Mucosa of descending colon (tissue), 3 donors: ENCODE measurements around the gene GJC1. TPM values are rescaled to one million over a fixed set of nuclear protein-coding genes. Genes with fewer than 3 reads are reported as not detected.

Experiments used
- ATAC-seq: fragments of 200-7000 bp; cut with Tn5 transposase; one replicate; pipeline ENCODE4 v1.9.1; 2020; ENCODE audit warnings: mild to moderate bottlenecking, moderate library complexity
- DNase-seq, 3 donors: peaks; one replicate each; pipeline ENCODE4 v3.0.0-alpha.2; 2020
- H3K36me3 ChIP-seq: fragments of 200-600 bp; one replicate; pipeline ENCODE4 v1.8.0; 2021; ENCODE audit warnings: low read depth, mild to moderate bottlenecking
- H3K4me1 ChIP-seq: fragments of 200-600 bp; one replicate; pipeline ENCODE4 v1.8.0; 2021; ENCODE audit warnings: low read depth, mild to moderate bottlenecking
- H3K4me3 ChIP-seq: fragments of 200-600 bp; one replicate; pipeline ENCODE4 v1.8.0; 2021; ENCODE audit warnings: mild to moderate bottlenecking
- H3K9me3 ChIP-seq: fragments of 200-600 bp; one replicate; pipeline ENCODE4 v1.8.0; 2021; ENCODE audit warnings: mild to moderate bottlenecking
- CTCF ChIP-seq: fragments of 200-600 bp; IDR thresholded peaks from one replicate; pipeline ENCODE4 v1.8.0; 2022; ENCODE audit warnings: antibody characterized with exemption, mild to moderate bottlenecking
- intact Hi-C, 2 donors: fragments of 100-400 bp; cut with DNase I in 1 of 2; cut with micrococcal nuclease in 1 of 2; formaldehyde crosslinking; loops; one replicate each; pipeline versions ENCODE4 v1.11.0 to v1.11.1; 2022; cut with DNase I, micrococcal nuclease
- total RNA-seq, 3 donors: library from RNA; stranded (reverse); fragmentation: NEBNext Ultra II Directional in 2 of 3; extraction: Animal tissue kit (Norgen Biotek cat#: 25700) in 2 of 3; gene quantifications; one replicate each; pipeline versions ENCODE4 v1.2.1 to v1.2.4, GENCODE V29; 2021 to 2023
- donor health status: DM: no; HTN: no; CAD: no; lungs with moderate emphysema.
- donor health status: DM: no; HTN: no; CAD: no.
- donor health status: DM: no; HTN: yes; CAD: no.

GJC1 gene
- total RNA-seq, 3 donors from 2014 or later: 2.2 to 140 (median 5.7) TPM

GRCh38 chr17:44807817-44808155 is 22.3 kb downstream of the GJC1 start:
- no peak overlapping the region for H3K4me3 ChIP-seq
- no peak for ATAC-seq
- no peaks in the 10 kb centered on the region for H3K9me3 ChIP-seq
- H3K36me3 ChIP-seq: no peaks in the 10 kb centered on the region
- intact Hi-C loops: no loop called here
- no peaks in the 10 kb centered on the region for H3K4me1 ChIP-seq
- TF ChIP-seq CTCF: no peak
- DNase-seq: no peak

GRCh38 chr17:44807093-44807816 is 22.8 kb downstream of the GJC1 start:
- H3K36me3 ChIP-seq: no peaks in the 10 kb centered on the region
- no peak overlapping the region for H3K4me3 ChIP-seq
- no peaks in the 10 kb centered on the region for H3K9me3 ChIP-seq
- intact Hi-C loops: no loop called here
- TF ChIP-seq CTCF: no peak
- no peak for DNase-seq
- no peaks in the 10 kb centered on the region for H3K4me1 ChIP-seq
- ATAC-seq: no peak

- H3K9me3 ChIP-seq: no peaks in the 10 kb centered on the region
- intact Hi-C loops: no loop called here
- DNase-seq (no peak), ATAC-seq (no peak)
- no peak overlapping the region for H3K4me3 ChIP-seq
- H3K36me3 ChIP-seq: no peaks in the 10 kb centered on the region
- no peak for TF ChIP-seq CTCF
- no peaks in the 10 kb centered on the region for H3K4me1 ChIP-seq
Measured at GRCh38 chr17:44804302-44805089, 25.6 kb downstream of the GJC1 start.

GRCh38 chr17:44801880-44802279 is 28.2 kb downstream of the GJC1 start:
- ATAC-seq: no peak
- no peak overlapping the region for H3K4me3 ChIP-seq
- no peaks in the 10 kb centered on the region for H3K4me1 ChIP-seq
- no peak for DNase-seq
- no peaks in the 10 kb centered on the region for H3K36me3 ChIP-seq
- H3K9me3 ChIP-seq: no peaks in the 10 kb centered on the region
- intact Hi-C loops: no loop called here
- TF ChIP-seq CTCF: no peak

GRCh38 chr17:44798356-44798755 is 31.7 kb downstream of the GJC1 start:
- ATAC-seq (no peak), DNase-seq (no peak)
- Histone ChIP-seq H3K4me1 (no peaks in the 10 kb centered on the region), H3K9me3 (no peaks in the 10 kb centered on the region), H3K4me3 (no peak overlapping the region), H3K36me3 (no peaks in the 10 kb centered on the region)
- intact Hi-C loops: no loop called here
- no peak for TF ChIP-seq CTCF
